HG02870 (cell line): Measurements from ENCODE around the gene CMTM2.

ENCODE experiments used
- ATAC-seq: cut with Tn5 transposase; IDR thresholded peaks from one replicate; pipeline ENCODE4 v1.9.1; 2021; ENCODE audit warnings: mild to moderate bottlenecking, moderate library complexity; ENCODE audit not compliant: unreplicated experiment

The CMTM2 gene

DNA sequence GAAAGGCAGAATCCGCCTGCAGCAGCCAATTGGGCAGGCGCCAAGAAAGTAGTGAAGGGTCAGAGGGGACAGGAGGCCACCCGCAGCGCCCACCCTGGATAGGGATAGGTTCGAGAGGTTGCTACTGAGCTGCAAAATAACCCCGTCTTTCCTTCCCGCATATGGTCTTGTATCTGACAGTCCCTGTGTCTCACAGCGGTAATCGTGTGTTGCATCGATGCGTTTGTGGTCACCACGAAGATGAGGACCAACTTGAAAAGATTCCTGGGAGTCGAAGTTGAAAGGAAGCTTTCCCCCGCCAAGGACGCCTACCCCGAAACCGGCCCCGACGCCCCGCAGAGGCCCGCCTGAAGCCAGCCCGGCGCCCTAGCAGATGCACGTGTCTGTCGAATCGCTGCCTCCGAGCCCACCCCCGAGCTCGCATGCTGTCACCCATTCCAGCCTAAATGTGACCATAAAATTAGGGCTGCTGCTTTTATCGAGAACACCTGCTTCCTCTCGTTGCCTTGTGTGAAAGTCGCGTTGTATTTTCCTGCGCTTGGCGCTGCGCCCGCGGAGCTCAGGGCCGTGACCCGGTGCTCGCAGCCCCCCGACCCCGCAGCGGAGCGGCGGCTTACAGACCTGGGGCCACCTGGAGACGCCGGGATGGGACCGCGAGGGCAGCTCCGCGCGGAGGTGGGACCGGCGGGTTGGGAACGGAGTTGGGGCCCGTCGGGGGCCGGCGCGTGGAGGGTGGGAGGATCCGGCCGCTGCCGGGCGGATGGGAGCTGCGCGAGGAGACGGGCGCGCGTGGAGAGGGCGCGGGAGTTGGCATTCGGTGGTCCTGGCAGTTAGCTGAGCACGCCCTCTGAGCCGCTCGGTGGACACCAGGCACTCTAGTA is at the start of gene CMTM2:
Gene CMTM2, plus strand, starts transcription at position 813 of the 881 bp plus-strand sequence. CDS start 145 bp downstream, outside the sequence.
- ATAC-seq = no peak

DNA sequence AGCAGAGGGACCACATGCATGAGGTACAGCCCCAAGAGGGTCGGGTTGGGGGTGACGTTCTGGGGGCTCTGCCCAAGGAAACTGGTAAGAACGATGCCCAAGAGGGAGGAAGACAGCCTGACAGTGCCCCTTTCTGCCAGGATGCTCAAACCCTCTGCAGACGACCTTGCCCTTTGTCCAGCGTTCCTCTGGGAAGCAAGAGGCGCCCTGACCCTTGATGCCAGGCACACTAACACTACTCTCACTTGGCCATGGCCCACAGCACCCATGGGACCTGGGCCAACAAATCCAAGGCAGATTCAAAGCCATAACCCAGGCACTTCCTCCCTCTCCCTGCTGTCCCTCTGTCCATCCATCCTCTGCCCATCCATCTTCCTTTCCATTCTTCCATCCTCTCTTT is 49.8 kb upstream of the CMTM2 start:
- no peak for ATAC-seq

- no peak for ATAC-seq
Observed at GRCh38 chr16:66534376-66534799, 44.9 kb upstream of the CMTM2 start.

GRCh38 chr16:66536525-66536924 is 42.7 kb upstream of the CMTM2 start:
- ATAC-seq = no peak

DNA sequence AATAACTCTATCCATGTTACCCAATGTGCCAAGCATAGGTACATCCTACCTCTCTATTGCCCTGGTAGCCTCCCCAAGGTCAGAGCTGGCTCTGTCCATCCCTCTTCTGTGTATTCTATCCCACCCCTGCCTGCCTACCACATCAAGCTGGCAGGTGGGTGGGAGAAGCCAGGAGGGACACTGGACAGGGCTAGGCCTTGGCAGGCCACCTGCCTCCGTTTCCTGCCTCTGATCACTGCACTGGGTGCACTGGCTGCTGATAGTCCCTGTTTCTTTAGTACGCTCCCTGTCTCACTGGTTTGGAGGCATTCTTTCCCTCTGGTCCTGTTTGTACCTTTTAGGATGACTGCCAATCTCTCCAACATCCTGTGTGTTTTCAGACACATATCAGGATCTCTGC is 42.0 kb upstream of the CMTM2 start:
- ATAC-seq = no peak

DNA sequence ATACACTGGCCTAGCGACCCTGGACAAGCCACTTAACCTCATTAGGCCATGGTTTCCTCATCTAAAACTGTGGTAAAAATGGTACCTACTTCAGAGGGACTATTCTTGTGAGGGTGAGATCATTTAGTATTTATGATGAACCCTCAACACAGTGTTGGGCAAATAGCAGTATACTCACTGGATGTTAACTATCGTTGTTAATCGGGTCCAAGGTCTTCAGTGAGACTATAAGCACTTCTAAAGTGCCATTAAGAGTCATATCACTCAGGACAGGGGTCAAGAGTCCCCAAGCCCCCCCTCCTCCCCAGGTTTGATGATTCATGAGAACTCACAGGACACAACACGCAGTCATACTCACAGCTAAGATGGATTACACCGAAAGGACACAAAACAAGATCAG is 40.4 kb upstream of the CMTM2 start:
- ATAC-seq = no peak

DNA sequence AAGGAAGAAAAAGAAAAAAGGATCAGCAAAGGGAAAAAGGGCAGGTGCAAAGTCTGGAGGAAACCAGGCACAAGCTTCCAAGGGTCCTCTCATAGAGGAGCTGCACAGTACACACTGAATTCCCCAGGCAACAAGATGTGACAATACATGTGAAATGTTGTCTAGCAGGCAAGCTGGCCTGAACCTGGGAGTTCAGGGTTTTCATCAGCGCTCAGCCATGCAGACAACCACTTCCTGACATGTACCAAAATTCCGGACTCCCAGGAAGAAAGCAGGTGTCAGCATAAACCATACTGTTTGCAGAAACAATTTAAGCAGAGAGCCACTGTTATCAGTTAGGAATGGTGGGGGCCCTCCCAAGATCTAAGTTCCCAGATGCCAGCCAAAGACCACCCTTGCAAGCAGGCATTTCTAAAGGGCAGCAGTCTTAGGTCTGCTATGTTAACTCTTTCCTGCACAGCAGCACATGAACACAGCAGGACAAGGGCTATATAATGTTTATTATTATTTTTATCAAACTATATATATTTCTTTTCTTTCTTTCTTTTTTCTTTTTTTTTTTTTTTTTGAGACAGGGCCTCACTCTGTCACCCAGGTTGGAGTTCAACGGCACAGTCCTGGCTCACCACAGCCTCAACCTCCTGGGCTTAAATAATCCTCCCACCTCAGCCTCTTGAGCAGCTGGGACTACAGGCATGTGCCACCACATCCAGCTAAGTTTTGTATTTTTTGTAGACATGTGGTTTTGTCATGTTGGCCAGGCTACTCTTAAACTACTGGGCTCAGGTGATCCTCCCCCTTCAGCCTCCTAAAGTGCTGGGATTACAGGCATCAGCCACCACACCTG is 39.4 kb upstream of the CMTM2 start:
- peak; percentile 71 for ATAC-seq

DNA sequence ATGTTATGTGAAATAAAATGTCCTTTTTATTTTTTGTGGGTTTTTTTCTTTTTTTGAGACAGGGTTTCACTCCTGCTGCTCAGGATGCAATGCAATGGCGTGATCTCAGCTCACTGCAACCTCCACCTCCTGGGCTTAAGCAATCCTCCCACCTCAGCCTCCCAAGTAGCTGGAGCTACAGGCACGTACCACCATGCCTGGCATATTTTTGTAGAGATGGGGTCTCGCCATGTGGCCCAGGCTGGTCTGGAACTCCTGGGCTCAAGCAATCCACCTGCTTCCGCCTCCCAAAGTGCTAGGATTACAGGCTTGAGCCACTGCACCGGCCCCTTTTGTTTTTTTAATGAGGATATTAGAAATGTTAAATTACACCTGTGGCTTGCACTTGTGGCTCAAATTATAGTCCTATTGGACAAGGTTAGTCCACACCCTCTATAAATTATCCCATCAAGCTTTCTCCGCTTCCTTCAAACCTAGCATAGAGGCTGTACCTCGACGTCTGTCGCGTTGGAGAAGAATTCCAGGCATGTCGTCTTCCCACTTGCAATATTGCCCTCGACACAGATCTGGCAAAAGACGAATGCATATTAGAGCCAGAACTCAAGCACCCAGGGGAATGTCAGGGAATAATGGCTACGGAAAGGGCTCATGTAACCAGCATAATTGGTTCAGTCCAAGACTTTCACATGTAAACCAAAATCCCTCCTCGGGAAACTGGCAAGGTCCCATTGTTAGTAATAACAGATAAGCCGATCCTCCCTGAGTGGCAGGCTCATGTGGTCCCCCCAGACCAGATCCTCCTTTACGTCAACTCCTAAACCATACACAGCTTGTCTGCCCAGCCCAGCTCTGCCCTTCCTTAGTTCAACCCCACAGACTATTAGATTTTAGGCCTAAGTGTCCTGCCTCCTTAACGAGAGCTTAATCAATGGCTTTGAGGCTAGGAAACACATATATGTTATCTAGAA is 37.6 kb upstream of the CMTM2 start:
- no peak for ATAC-seq

GRCh38 chr16:66542396-66542795 is 36.9 kb upstream of the CMTM2 start:
- no peak for ATAC-seq

GRCh38 chr16:66543541-66543940 is 35.7 kb upstream of the CMTM2 start:
- ATAC-seq = no peak

GRCh38 chr16:66544016-66544757 is 35.1 kb upstream of the CMTM2 start:
- no peak for ATAC-seq

DNA sequence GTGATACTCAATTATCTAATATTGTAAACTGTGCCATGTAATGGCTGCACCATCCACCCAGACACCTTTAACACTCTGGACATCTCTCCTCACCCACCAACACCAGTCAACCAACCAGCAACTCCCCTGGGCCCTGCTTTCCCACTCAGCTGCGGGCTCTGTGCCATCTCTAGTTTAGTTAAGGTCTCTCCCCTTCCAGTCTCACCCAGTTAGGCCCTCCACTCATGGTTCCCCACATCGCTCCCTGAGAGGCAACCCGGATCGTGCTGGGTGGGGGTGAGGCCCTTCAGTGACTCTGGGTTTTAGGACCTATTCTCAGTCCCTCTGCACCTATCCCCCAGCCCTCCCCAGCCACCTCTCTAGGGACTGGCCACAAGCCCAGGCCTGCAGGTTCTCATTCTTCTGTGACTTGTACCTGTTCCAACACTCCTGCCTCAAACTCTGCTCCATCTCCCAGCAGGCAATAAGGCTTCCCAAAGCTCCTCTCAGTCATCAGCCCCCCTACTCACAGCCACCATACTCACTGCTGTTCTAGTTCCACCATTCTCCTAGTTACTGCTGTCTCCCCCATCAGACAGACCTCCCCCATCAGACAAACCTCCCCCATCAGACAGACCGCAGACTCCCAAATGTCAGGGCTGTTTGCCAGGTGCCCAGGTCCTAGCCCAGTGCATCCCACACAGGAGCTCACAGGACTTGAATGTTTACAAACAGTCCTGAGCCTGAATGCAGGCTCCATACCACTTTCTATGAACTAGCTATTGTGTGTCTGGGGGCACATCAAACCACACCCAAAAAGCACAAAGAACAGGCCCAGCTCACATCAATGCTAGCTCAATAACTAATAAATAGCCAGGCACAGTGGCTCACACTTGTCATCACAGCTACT is 31.9 kb upstream of the CMTM2 start:
- ATAC-seq = no peak

DNA sequence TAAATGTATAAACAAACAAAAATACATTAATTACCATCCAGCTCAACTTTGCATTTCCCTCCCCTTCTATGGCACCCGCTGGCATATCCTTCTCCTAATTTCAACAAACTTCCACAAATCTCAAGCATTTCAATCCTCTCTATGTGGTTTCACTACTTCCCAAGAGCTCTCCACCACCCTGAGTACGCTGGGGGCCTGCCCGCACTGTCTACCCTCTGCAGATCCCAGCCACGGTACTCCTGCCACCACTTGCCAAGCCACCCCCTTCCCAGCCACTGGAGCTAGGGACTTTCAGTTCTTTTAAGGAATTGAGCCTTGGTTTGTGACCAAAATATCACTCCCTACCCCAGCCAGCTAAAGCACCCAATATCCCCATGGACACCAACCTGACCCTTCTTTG is 31.2 kb upstream of the CMTM2 start:
- ATAC-seq = no peak

DNA sequence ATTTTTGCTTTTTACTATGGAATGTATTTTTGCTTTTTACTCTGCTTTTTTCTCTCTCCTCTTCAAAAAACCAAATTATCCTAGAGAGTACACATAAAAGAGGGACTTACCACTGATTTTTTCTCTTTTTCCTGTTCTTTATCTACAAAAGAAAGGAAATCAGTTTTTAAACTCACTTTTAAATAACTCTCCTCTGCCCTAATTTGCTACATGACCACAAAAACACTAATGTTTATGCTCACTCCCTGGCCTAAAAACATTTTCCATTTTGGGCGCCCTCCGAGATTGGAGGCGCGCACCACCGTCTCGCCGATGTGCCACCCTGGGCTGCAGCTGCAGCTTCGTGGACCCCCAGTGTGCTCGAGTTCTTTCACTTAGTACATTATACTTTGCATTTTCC is 30.4 kb upstream of the CMTM2 start:
- no peak for ATAC-seq

DNA sequence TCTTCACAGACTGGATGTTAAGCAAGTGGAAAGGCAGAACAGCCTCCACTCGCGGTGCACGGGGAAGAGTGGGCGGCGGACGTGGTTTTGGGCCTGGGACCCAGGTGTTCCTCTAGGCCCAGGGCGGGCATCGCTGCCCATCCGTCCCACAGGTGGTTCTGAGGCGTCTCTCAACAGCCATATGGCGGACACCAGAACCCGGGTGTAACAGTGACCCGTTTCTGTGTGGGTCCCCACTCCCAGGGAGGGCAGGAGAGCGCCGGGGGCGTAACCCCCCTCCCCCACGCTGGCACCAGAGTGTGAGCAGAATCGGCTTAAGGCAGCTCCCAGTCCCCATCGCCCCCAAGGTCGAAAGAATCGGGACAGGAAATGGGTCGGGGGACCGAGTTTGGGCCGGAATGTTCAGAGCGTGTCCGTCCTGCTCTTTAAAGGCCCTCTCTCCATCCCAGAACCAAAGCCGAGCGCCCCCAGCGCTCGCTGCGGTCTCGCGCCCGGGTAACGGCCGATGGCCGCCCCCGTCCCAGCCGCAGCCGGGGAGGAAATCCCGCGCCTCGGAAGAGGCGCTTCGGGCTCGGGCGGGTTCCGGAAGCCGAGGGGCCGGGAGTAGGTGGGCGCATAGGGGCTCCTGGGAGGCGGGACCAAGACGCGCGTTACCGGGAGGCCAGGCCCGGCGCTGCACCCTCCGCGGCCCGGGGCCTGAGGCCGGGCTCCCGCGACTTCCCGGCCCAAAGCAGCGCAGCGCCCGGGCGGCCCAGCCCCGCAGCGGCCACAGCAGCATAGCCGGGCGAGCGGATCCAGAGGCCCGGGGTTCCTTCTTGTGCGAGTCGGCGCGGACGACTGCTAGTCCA is 29.8 kb upstream of the CMTM2 start, which contains the start of gene TK2:
Gene TK2, minus strand, starts transcription at position 839 of the 848 bp plus-strand sequence. Its CDS starts 61 bp downstream, at position 778.
- ATAC-seq = peak; percentile 32

DNA sequence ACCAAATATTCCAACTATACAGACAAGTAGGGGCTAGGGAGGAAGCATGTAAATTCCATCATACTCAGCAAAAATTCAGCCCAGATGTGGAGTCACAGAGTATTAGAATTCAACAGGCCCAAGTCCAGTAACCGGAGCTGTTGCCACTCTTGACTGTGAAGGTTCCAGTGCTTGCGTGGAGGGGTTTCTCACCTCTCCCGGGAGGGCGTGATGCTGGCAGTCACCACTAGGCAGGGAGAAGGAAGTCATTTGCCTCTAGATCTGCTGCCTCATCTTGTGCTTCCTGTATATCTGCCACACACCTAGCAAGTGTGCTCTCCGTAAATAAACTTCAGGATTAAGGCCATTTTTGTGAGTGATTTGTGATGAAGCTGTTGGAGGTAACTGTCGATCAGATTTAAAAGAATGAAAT is 27.9 kb upstream of the CMTM2 start:
- ATAC-seq = peak; percentile 28

DNA sequence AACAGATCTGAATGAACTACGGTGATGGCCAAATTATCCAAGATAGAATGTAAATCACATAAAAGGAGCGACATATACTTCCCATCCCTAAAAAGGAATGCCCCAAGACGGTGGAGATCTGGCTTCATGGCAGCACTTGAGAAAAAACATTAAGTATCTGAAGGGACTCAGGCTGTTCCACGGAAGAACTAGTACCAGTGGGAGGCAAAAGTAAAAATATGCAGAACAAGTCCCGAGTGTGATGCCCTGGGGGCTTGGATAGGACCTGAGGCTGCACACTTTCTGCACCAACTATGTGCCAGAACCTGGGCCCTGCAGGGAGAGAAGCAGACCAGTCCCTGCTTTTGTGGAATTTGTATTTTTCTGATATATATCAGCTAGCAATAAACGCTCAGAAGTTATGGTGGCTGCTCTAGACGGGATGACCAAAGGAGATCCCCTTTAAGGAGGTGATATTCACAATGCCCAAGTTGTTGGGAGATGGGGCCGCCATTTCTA is 27.4 kb upstream of the CMTM2 start:
- ATAC-seq = no peak
